RKO (cell line): Measurements from ENCODE around the gene ACTL8.
A peak's percentile ranks its signal among the peaks of the same experiment; 100 is the strongest.

ENCODE experiments used
- DNase-seq: peaks from one replicate; pipeline ENCODE4 v3.0.0-alpha.2; 2016; ENCODE audit warnings: low spot score

ACTL8 gene

GRCh38 chr1:17846341-17846740, 91.2 kb downstream of the ACTL8 start:
- no peak for DNase-seq

- DNase-seq, result no peak
Observed at GRCh38 chr1:17847111-17847510, 92.0 kb downstream of the ACTL8 start.

DNA sequence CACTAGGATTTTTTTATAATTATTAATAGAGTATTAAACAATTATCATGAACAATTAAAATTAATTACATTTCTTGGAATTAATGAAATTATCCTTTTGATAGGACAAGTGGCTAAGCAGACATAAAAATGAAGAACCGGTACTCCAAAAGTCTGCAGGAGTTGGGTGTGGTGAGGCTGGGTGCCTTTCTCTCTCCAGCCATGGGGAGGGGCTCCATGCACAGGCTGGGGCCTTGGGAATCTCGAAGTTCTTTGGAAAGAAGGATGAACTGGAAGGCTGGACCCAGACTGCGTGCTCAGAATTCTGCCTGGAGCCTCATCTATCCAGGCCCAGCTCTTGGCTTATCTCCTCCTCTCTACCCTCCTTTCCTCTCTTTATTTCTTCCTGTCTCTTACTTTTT, 94.1 kb downstream of the ACTL8 start:
- no peak for DNase-seq

- DNase-seq, result no peak
Observed at GRCh38 chr1:17851056-17851455, 95.9 kb downstream of the ACTL8 start.

GRCh38 chr1:17852383-17852782, 97.2 kb downstream of the ACTL8 start:
- no peak for DNase-seq

- no peak for DNase-seq
Observed at GRCh38 chr1:17853241-17853935, 98.3 kb downstream of the ACTL8 start.

DNA sequence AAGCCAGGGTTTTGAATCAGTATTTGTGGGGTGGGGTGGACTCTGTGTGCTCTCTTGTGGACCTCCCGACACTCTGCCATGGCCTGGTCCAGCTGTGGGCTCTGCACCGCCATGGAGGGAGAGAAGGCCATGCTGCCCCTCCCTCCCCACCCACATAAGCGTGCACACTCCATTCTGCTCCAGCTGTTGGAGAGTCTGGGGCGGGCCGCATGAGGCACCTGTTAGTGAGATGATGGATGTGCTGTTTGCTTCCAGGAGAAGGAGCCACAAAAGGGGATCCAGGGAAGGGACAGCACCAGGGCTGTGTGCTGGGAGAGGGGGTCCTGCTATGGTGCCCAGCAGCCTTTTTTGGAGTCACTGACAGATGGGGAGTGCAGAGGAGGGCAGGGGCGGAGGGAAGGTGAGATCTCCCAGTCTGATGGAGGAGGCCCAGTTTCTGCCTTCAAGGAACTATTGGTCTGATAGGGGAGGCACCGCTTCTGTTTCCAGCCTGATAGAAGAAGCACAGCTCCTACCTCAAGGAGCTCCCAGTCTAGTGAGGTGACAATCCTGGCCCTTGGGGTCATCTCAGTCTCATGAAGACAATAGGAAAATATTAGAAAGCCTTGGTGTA, 101.5 kb downstream of the ACTL8 start:
- no peak for DNase-seq

DNA sequence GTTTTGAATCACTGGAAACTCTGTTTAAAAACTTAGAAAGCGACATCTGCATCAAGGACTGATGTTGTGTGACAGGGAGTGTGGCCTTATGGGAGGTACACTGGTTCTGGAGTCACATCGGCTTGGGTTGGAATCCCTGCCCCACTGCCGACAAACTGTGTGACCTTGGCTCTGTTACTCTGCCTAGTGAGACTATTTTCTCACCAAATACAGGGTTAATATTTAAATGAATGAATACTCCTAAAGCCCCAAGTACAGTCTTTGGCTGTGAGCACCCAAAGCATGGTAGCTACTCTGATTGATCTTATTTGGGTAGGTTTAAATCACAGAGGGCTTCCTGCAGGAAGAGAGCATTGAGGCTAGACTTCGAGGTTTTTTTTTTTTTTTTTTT, 102.0 kb downstream of the ACTL8 start:
- DNase-seq, result no peak

GRCh38 chr1:17857996-17858395, 102.9 kb downstream of the ACTL8 start:
- DNase-seq, result no peak

DNA sequence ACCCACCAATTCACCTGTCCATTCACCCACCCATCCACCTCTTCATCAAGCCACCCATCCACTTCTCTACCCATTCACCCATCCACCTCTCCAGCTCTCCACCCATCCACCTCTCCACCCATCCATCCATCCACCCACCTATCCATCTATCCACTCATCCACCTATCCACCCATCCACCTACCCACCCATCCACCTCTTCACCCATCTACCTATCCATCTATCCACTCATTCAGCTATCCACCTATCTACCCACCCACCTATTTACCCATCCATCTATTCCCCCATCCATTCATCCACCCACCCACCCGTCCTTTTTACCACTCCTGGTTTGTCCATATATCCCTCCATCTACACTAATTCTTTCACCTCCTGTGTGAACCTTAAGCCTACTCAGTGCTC, 105.7 kb downstream of the ACTL8 start:
- no peak for DNase-seq

GRCh38 chr1:17861685-17862084, 106.6 kb downstream of the ACTL8 start:
- no peak for DNase-seq

- DNase-seq, result no peak
Observed at GRCh38 chr1:17862121-17862520, 107.0 kb downstream of the ACTL8 start.

DNA sequence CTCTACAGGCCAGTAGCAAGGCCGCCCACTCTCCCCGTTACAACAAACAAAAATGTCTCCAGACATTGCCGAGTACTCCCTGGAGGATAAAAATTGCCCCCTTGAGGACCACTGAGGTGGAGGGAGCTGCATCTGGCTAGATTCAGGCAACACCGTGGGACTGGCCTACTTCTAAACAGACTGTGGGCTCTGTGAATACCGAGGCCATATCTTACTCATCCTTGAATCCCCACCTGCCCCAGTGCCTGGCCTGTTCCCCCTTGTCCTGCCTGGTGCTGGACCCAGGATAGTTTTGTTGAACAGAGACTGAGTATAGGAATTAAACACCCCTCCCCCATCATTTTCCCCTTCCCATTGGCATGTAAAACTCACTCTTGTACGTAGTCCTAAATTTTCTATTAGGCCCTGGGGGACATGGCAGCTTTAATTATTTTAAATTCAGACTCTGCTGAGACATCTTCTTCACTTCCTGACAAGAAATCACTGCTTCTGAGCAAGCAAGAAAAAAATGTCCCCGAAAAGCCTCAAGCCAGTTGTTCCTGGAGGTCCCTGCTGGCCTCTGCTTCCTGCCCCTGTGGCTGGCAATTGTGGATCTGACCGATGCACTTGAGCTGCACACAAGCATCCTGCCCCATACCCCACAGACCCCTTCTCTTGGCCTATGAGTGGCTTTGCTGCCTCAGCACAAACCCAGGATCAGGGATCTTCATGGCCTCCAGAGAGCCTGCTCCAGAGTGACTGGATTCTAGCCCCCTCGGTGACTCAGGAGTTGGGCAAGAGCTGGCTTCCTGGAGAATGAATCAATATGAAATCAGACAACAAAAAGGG, 111.0 kb downstream of the ACTL8 start:
- DNase-seq, result peak; percentile 75

DNA sequence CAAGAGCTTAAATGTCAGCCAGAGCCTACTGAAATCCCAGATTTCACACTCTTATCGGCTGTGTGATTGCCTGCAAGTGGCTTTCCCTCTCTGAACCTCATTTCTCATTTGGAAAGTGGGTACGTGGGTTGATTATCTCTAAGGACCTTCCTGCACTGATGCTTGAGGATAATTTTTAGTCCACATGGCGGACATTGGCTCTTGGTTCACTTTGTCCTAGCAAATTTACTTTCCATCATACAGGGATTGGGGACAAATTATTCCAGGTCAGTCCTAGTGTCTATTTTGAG, 111.6 kb downstream of the ACTL8 start:
- no peak for DNase-seq

GRCh38 chr1:17867470-17867869, 112.3 kb downstream of the ACTL8 start:
- DNase-seq, result no peak

- no peak for DNase-seq
Observed at GRCh38 chr1:17869815-17870214, 114.7 kb downstream of the ACTL8 start.

DNA sequence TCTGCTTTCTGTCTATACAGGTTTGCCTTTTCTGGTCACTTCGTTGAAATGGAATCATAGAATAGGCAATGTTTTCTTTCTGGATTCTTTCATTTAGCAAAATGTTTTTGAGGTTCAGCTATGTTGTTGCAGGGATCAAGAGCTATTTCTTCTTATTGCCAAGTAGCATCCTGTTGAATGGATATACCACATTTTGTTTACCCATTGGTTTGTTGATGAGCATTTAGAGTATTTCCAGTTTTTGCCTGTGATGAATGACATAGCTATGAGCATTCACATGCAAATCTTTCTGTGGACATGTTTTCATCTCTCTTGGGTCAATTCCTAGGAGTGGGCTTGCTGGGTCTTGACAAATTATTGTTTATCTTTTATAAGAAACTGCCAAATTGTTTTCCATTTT, 115.5 kb downstream of the ACTL8 start:
- DNase-seq, result no peak

DNA sequence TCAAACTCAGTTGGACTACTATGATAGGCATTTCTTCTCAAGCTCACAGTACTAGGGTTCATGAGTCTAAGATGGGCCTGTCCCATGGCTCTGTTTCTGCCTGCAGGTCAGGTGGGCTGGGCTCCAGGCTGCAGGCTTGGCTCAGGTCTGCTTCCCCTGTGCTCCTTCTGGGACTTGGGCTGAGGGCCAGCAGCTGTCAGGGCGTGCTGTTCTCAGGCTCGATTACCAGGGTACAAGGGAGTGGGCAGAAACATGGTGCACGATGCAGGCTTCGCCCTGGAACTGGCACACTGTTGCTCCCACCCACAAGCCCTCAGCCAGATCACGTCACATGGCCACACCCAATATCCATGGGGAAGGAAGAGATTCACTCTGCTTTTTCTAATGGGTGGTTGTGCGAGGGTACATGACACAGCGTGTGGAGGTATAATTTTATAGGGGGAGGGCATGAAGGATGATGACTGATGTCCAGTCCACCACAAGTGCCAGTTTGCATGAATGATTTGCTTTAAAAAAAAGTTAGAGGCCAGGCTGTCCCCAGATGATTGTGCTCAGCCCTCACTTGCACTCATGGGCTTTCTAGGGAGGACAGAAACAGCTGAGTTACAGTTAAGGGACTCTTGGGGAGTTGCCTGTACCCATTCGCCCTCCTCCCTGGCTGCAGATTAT, 118.0 kb downstream of the ACTL8 start:
- no peak for DNase-seq

GRCh38 chr1:17874231-17874630, 119.1 kb downstream of the ACTL8 start:
- DNase-seq, result peak; percentile 15

GRCh38 chr1:17874710-17875109, 119.6 kb downstream of the ACTL8 start:
- no peak for DNase-seq

DNA sequence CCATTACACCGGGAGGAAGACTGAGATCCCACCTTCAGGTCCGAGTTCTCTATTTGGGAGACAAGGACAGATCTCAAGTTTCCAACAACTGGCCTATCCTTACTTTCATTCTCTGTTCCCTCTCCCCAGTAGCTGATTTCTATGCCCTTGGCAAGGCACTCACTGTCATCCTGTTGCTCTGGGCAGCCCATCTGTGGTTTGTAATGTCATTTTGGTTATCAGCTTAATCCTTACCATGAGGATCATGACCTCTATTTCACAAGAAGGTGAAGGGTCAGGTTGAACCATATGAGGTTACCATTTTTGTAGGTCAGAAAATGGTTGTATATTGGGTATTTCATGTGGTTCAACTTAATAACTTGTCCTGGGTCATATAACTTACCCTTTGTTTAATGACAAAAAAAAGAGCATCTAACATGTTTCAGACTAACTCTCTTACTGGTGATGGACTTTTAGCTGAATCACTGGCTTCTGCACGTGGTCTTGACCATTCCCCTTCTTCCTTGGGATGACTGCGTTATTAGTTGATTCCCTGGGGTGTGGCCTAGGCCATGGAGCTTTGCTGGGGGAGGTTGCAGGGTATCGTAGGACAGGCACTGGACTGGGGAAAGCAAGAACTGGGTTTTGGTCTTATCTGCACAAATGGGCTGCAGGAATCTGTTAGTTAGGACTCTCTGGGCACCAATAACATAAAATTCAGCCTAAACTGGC, 120.2 kb downstream of the ACTL8 start:
- peak; percentile 38 for DNase-seq

GRCh38 chr1:17875882-17876280, 120.7 kb downstream of the ACTL8 start:
- no peak for DNase-seq
